ENCODE results near the gene RASGRP1.

The RASGRP1 gene

DNA sequence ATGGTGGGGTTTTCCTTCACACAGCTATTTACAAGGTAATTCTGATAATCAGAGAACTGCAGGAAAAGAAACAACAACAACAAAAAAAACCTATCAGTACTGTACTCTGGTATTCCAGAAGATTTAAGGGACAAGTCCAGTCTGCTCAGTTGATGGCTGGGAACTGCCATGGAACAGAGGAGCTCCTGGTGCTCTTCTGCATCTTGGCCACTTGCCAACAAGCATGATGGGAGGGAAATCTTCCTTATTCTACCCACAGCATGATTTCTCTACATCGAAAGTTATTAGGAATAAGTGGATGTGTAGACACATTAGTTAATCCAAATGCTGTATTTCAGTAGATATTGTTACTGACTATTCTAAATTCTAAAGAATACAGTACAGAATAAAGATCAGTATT is 51.7 kb downstream of the RASGRP1 start:
- Mint-ChIP-seq H3K36me3 (peaks cover 21% of the 10 kb centered on the region), H3K27ac (no peak overlapping the region), H3K9me3 (no peaks in the 10 kb centered on the region), H3K4me3 (no peak overlapping the region), H3K4me1 (peaks cover 10% of the 10 kb centered on the region), H3K27me3 (no peaks in the 10 kb centered on the region)
- ATAC-seq: no peak

GRCh38 chr15:38509152-38509551 is 55.5 kb downstream of the RASGRP1 start:
- no peaks in the 10 kb centered on the region for H3K9me3 Mint-ChIP-seq
- no peak overlapping the region for H3K27ac Mint-ChIP-seq
- H3K36me3 Mint-ChIP-seq: peaks cover 28% of the 10 kb centered on the region
- H3K4me1 Mint-ChIP-seq: peaks cover under 1% of the 10 kb centered on the region
- no peak overlapping the region for H3K4me3 Mint-ChIP-seq
- H3K27me3 Mint-ChIP-seq: no peaks in the 10 kb centered on the region
- no peak for ATAC-seq

GRCh38 chr15:38508647-38509046 is 56.0 kb downstream of the RASGRP1 start:
- Mint-ChIP-seq H3K4me3 (no peak overlapping the region), H3K9me3 (no peaks in the 10 kb centered on the region), H3K27me3 (no peaks in the 10 kb centered on the region), H3K27ac (no peak overlapping the region), H3K36me3 (peaks cover 28% of the 10 kb centered on the region), H3K4me1 (no peaks in the 10 kb centered on the region)
- no peak for ATAC-seq

- Mint-ChIP-seq H3K4me3 (no peak overlapping the region), H3K36me3 (peaks cover 33% of the 10 kb centered on the region), H3K9me3 (no peaks in the 10 kb centered on the region), H3K27ac (no peak overlapping the region), H3K27me3 (no peaks in the 10 kb centered on the region), H3K4me1 (no peaks in the 10 kb centered on the region)
- no peak for ATAC-seq
Observed at GRCh38 chr15:38507570-38507969, 57.0 kb downstream of the RASGRP1 start.

- H3K27me3 Mint-ChIP-seq: no peaks in the 10 kb centered on the region
- no peak for ATAC-seq
- H3K27ac Mint-ChIP-seq: no peak overlapping the region
- no peak overlapping the region for H3K4me3 Mint-ChIP-seq
- no peaks in the 10 kb centered on the region for H3K4me1 Mint-ChIP-seq
- peaks cover 39% of the 10 kb centered on the region for H3K36me3 Mint-ChIP-seq
- no peaks in the 10 kb centered on the region for H3K9me3 Mint-ChIP-seq
Observed at GRCh38 chr15:38506997-38507396, 57.6 kb downstream of the RASGRP1 start.

- Mint-ChIP-seq H3K4me3 (no peak overlapping the region), H3K27ac (no peak overlapping the region), H3K36me3 (peaks cover 48% of the 10 kb centered on the region), H3K9me3 (no peaks in the 10 kb centered on the region), H3K27me3 (no peaks in the 10 kb centered on the region), H3K4me1 (no peaks in the 10 kb centered on the region)
- no peak for ATAC-seq
Observed at GRCh38 chr15:38504680-38505467, 59.7 kb downstream of the RASGRP1 start.

DNA sequence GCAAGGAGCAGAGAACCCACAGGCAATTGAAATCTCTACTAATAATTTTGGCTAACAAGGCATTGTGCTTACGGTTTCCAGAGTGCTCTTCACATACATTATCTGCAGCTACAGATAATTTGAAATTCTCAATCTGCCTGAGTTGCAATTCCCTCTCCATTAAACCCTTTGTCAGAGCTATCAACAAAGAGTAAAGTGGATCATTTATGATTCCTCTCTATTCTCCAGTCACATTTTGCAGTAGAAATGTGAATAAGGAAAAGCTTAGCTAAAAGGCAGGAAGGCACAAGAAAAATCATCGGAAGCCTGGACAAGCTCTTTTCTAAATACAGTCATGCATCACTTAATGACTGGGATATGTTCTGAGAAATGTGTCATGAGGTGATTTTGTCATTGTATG is 61.1 kb downstream of the RASGRP1 start:
- no peaks in the 10 kb centered on the region for H3K9me3 Mint-ChIP-seq
- peaks cover 62% of the 10 kb centered on the region for H3K36me3 Mint-ChIP-seq
- H3K27ac Mint-ChIP-seq: no peak overlapping the region
- no peak for ATAC-seq
- H3K27me3 Mint-ChIP-seq: no peaks in the 10 kb centered on the region
- H3K4me1 Mint-ChIP-seq: no peaks in the 10 kb centered on the region
- H3K4me3 Mint-ChIP-seq: no peak overlapping the region

DNA sequence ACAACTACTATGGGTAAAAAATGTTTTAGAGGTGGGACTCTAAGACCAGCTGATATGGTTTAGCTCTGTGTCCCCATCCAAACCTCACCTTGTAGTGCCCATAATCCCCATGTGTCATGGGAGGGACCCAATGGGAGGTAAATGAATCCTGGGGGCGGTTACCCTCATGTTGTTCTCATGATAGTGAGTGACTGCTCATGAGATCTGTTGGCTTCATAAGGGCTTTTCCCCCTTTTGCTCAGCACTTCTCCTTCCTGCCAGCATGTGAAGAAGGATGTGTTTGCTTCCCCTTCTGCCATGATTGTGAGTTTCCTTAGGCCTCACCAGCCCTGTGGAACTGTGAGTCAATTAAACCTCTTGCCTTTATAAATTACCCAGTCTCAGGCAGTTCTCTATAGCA is 65.0 kb downstream of the RASGRP1 start:
- Mint-ChIP-seq H3K36me3 (peaks cover 41% of the 10 kb centered on the region), H3K9me3 (no peaks in the 10 kb centered on the region), H3K27me3 (no peaks in the 10 kb centered on the region), H3K4me3 (no peak overlapping the region), H3K27ac (no peak overlapping the region), H3K4me1 (no peaks in the 10 kb centered on the region)
- ATAC-seq: no peak

- no peak overlapping the region for H3K4me3 Mint-ChIP-seq
- no peaks in the 10 kb centered on the region for H3K4me1 Mint-ChIP-seq
- no peaks in the 10 kb centered on the region for H3K9me3 Mint-ChIP-seq
Observed at GRCh38 chr15:38496151-38496550, 68.5 kb downstream of the RASGRP1 start.

DNA sequence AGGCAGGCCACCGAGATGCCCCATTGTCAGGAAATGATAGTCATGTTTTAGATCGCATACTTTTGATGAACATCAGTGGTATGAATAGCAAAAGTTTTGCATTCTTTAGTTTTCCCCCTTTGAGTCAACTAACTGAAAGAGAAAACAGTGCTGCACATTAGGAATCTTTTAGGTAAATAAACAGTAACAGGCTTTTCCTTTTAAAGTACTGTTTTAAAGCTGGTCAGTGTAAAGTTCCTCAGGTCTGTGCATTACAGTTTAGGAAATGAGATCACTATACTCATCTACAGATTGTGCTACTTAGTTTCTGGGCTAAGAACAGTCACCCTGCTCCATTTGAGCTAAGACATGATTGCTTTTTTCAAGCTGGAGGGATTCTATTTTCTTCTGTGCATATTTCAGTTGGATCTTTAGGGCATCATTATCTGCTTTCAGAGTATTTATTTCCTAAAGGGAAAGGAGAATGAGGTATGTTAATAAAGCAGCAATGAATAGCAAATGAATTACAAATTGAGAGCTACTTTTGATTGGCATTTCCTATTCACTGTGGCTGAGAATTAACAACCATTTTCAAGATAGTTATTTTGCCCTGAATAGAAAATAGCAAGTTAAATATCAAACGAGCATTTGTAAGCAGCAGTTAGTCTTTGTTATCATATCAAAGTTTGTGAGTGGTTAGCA is 74.2 kb downstream of the RASGRP1 start:
- no peaks in the 10 kb centered on the region for H3K27me3 Mint-ChIP-seq
- no peak for ATAC-seq
- H3K27ac Mint-ChIP-seq: no peak overlapping the region
- H3K36me3 Mint-ChIP-seq: peaks cover 26% of the 10 kb centered on the region
- H3K9me3 Mint-ChIP-seq: no peaks in the 10 kb centered on the region
- H3K4me3 Mint-ChIP-seq: no peak overlapping the region
- no peaks in the 10 kb centered on the region for H3K4me1 Mint-ChIP-seq

More at GRCh38 chr15:38496151-38496550, 68.5 kb downstream of the RASGRP1 start:
- no peak for ATAC-seq
- Mint-ChIP-seq H3K36me3 (peaks cover 31% of the 10 kb centered on the region), H3K27me3 (no peaks in the 10 kb centered on the region), H3K27ac (no peak overlapping the region)

DNA sequence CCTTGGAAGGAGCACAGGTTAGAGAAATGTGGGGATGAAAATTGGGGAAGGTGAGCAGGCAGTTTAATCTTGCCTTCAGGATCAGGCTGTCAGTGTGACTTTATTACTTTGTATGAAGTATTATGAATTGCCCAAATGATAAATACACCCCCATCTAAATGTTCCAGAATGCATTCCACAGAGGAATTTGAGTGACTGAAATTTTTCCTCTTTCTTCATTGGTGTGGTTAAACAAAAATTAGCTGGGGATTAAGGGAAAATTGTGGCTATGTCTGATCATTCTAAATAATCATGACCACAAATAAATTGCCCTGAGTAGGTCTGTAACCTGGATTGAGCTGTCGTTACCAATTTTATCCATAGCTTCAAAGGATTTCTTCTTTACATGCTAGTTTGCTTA is 77.2 kb downstream of the RASGRP1 start:
- Mint-ChIP-seq H3K9me3 (no peaks in the 10 kb centered on the region), H3K27me3 (no peaks in the 10 kb centered on the region), H3K4me3 (no peak overlapping the region), H3K27ac (no peak overlapping the region), H3K4me1 (no peaks in the 10 kb centered on the region), H3K36me3 (peaks cover 21% of the 10 kb centered on the region)
- no peak for ATAC-seq

GRCh38 chr15:38486936-38487335 is 77.7 kb downstream of the RASGRP1 start:
- no peaks in the 10 kb centered on the region for H3K27me3 Mint-ChIP-seq
- H3K9me3 Mint-ChIP-seq: no peaks in the 10 kb centered on the region
- H3K4me1 Mint-ChIP-seq: no peaks in the 10 kb centered on the region
- no peak for ATAC-seq
- H3K27ac Mint-ChIP-seq: no peak overlapping the region
- H3K36me3 Mint-ChIP-seq: peaks cover 24% of the 10 kb centered on the region
- no peak overlapping the region for H3K4me3 Mint-ChIP-seq

- H3K4me1 Mint-ChIP-seq: peaks cover 6% of the 10 kb centered on the region
- H3K27ac Mint-ChIP-seq: no peak overlapping the region
- peaks cover 29% of the 10 kb centered on the region for H3K36me3 Mint-ChIP-seq
- no peak for ATAC-seq
- H3K9me3 Mint-ChIP-seq: no peaks in the 10 kb centered on the region
- no peaks in the 10 kb centered on the region for H3K27me3 Mint-ChIP-seq
- no peak overlapping the region for H3K4me3 Mint-ChIP-seq
Observed at GRCh38 chr15:38482572-38482971, 82.0 kb downstream of the RASGRP1 start.

GRCh38 chr15:38481761-38482160 is 82.9 kb downstream of the RASGRP1 start:
- Mint-ChIP-seq H3K27me3 (no peaks in the 10 kb centered on the region), H3K36me3 (peaks cover 29% of the 10 kb centered on the region), H3K4me1 (peaks cover 6% of the 10 kb centered on the region), H3K4me3 (no peak overlapping the region), H3K27ac (no peak overlapping the region), H3K9me3 (no peaks in the 10 kb centered on the region)
- no peak for ATAC-seq

- ATAC-seq: no peak
- no peak overlapping the region for H3K4me3 Mint-ChIP-seq
- H3K27me3 Mint-ChIP-seq: no peaks in the 10 kb centered on the region
- peaks cover 33% of the 10 kb centered on the region for H3K36me3 Mint-ChIP-seq
- no peaks in the 10 kb centered on the region for H3K9me3 Mint-ChIP-seq
- peaks cover 6% of the 10 kb centered on the region for H3K4me1 Mint-ChIP-seq
- no peak overlapping the region for H3K27ac Mint-ChIP-seq
Observed at GRCh38 chr15:38481113-38481512, 83.5 kb downstream of the RASGRP1 start.

GRCh38 chr15:38479756-38480155 is 84.9 kb downstream of the RASGRP1 start:
- Mint-ChIP-seq H3K4me1 (peaks cover 6% of the 10 kb centered on the region), H3K9me3 (no peaks in the 10 kb centered on the region), H3K4me3 (no peak overlapping the region), H3K27ac (no peak overlapping the region), H3K36me3 (peaks cover 43% of the 10 kb centered on the region), H3K27me3 (no peaks in the 10 kb centered on the region)
- no peak for ATAC-seq
